GM12892 (cell line): Measurements from ENCODE around the gene FGD4.

Experiments
- POLR2A ChIP-seq: IDR thresholded peaks from 2 replicates; pipeline ENCODE4 v1.6.1; 2011; ENCODE audit warnings: low read depth, low read length, control low read depth
- POLR2AphosphoS5 ChIP-seq: IDR thresholded peaks from 2 replicates; pipeline ENCODE4 v1.6.1; 2011; ENCODE audit warnings: low read depth, low read length, control low read depth
- TAF1 ChIP-seq: IDR thresholded peaks from 2 replicates; pipeline ENCODE4 v1.6.1; 2011; ENCODE audit warnings: low read depth, mild to moderate bottlenecking, control low read depth, low read length, borderline replicate concordance

- TF ChIP-seq TAF1 (no peak), POLR2AphosphoS5 (no peak), POLR2A (no peak)
Measured at GRCh38 chr12:32478166-32478565, 78.8 kb downstream of the FGD4 start.
